GM19025 (cell line): ENCODE results near the gene CYP24A1.

Experiments
- ATAC-seq: cut with Tn5 transposase; IDR thresholded peaks from one replicate; pipeline ENCODE4 v1.9.1; 2021; ENCODE audit warnings: mild to moderate bottlenecking, low read depth, moderate library complexity; ENCODE audit not compliant: unreplicated experiment

Gene CYP24A1

GRCh38 chr20:54158856-54159418 is 14.8 kb downstream of the CYP24A1 start:
- ATAC-seq, result no peak

- ATAC-seq, result no peak
Measured at GRCh38 chr20:54158226-54158625, 15.6 kb downstream of the CYP24A1 start.

DNA sequence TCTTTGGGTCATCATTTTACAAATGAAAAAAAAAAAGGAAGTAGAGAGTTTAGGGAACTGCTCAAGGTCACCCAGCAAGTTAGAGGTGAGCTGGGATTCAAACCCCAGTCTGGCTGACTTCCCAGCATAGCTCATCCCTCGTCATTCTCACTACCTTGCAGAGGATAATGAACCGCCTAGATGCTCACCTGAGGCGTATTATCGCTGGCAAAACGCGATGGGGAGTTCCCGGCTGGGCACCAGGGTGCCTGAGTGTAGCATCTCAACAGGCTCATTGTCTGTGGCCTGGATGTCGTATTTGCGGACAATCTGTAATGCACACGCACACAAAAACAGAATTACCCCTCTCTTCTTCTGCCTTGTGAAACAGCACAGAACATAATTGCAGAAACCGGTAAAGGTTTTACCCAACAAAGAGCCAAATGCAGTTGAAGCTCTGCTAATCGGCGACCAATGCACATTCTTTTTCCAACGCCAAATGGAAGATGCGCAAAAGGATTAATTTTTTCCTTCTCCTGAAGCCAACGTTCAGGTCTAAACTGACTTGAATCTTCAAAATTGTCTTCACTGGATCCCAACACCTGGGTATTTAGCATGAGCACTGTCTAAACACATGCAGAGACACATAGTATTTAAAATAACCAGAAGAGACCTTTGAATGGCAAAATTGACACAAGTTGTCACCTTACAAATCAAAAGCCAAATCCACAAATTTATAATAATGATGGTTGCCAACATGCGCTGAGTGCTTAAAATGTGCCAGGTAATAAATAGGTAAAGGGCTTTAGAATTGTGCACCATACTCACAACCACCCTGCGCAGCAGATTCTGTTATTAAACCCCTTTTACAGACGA is 16.6 kb downstream of the CYP24A1 start:
- ATAC-seq, result no peak

DNA sequence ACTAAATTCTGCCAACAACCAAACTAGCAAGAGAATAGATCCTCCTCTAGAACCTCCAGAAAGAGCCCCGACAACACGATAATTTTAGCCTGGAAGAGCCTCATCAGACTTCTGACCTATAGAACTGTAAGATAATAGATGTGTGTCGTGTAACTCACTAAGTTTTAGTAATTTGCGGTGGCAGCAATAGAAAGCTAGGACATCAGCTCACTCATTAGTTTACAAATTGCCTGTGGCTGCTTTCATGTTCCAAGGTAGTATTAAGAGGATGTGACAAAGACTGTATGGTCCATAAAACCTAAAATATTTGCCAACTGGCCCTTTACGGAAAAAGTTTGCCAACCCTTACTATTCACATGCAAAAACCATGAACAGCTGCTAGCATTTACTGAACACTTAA is 17.3 kb downstream of the CYP24A1 start:
- ATAC-seq, result no peak

GRCh38 chr20:54155736-54156317 is 18.0 kb downstream of the CYP24A1 start:
- ATAC-seq, result no peak

DNA sequence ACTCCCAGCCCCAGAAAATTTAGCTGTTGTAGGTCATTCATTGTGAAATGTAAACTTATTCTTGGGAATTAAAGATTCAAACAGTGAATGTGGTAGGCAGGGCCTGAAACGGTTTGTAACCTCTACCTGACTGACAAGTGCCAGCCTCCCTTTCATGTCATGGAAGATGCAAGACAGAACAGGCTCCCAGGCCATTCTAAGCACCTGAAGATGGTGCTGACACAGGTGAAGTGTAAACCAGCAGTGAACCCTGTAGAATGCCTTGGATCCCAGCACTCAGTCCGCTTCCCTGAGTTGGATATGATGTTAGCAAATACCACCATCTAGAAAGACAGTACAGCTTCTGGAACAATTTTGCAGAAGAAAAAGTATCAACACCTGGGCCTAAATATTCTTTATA is 19.3 kb downstream of the CYP24A1 start:
- no peak for ATAC-seq

GRCh38 chr20:54153847-54154246 is 19.9 kb downstream of the CYP24A1 start:
- ATAC-seq, result no peak

- no peak for ATAC-seq
Measured at GRCh38 chr20:54153041-54153327, 20.8 kb downstream of the CYP24A1 start.

GRCh38 chr20:54152227-54153040 is 21.4 kb downstream of the CYP24A1 start:
- ATAC-seq, result no peak

DNA sequence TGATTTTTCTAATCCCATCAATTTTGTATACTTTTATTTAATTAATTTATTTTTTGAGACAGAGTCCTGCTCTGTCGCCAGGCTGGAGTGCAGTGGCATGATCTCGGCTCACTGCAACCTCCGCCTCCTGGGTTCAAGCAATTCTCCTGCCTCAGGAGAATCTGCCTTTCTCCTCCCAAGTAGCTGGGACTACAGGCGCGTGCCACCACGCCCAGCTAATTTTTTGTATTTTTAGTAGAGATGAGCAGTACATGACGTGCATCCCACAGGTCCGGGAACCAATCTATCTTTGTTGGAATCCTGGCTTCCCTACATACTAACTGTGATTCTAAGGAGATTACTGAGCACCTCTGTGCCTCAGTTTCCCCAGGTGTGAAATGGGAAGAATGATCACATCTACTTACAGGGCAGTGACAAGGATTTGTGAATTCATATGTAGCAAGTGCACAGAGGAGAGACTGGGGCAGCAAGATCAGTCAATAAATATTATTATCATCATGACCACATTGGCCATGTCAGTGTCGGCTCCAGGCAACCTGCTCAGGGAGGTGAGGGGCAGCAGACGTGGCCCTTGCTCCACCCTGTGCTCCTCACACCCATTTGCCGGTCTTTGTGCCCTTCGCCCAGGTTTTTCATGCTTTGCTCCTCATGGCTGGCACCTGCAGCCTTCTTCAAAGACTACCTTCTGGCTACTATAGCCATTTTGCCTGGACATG is 22.1 kb downstream of the CYP24A1 start:
- no peak for ATAC-seq

DNA sequence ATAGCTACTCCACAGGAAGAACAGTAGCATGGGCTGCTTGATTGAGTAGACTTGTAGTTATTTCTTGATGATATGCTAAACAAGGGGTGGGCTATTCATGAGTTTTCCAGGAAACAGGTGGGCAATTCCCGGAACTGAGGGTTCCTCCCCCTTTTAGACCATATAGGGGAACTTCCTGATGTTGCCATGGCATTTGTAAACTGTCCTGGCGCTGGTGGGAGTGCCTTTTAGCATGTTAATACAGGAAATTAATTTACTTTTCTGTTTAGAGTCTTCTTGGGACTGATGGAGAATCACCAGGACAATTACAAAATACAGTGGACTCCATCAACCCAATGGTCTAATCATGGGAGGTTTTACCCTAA is 22.7 kb downstream of the CYP24A1 start:
- ATAC-seq, result no peak

GRCh38 chr20:54149765-54150264 is 24.0 kb downstream of the CYP24A1 start:
- ATAC-seq, result no peak

DNA sequence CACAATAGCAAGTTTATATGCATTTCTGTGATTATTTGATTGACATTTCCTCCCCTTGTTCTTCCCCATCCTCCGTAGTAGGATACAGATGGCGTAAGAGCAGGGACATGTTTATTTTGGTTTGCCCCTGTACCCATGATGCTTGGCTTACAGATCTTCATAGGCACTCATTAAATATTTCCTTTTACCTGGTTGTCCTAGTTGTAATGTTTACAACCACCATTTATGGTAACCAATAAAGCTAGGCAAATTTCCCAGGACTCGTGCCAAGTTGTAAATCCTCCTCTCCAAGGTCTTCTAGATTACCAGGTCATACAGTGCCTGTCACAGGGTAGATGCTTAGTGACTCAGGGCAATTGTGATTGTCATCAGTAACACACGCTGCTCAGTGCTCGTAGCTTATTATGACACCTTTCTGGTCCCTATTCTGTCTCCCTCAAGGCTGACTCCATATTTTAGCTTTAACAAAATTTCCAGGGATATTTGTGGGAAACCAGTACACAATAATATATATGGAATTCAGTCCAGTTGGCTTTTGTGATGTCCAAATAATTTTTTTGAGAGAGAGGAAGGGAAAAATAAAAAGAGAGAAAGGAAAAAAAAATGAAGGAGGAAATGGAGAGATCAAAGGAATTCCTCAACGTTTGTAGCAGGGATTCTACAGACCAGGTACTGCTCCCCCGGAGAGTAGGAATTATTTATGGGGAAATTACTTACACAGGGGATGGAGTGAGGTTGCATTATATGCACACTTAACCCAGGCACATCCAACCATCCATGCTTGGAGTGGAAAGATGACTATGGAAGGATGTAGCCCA is 24.6 kb downstream of the CYP24A1 start:
- ATAC-seq, result no peak

- no peak for ATAC-seq
Measured at GRCh38 chr20:54146672-54147071, 27.1 kb downstream of the CYP24A1 start.

DNA sequence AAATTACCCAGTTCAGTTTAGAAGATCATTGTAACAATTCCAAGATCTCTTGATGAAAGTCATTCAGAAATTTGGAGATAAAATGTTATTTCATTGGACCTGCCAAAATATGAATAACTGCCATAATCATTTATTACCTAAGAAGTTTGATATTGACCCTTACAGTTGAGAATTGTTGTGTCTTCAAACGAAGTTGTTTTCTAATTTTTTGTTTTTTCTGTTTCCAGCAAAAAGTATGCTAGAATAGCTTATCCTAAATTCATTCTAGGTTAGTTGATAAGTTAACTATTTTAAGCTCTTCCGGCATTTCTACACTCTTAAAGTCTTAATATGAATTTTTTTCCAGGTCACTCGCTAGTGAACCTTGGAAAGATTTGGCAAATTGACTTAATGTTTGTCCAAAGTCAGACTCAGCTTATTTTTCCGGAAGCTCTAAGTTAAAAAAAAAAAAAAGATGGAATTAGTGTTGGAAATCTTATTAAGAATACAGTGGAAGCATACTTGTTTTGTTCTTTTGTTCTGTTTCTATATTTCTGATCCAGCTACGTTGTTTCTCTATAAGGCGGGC is 28.9 kb downstream of the CYP24A1 start:
- no peak for ATAC-seq

- no peak for ATAC-seq
Measured at GRCh38 chr20:54140927-54141566, 32.7 kb downstream of the CYP24A1 start.

GRCh38 chr20:54140486-54140885 is 33.3 kb downstream of the CYP24A1 start:
- ATAC-seq, result no peak

GRCh38 chr20:54140067-54140466 is 33.7 kb downstream of the CYP24A1 start:
- ATAC-seq, result no peak

GRCh38 chr20:54139188-54139587 is 34.6 kb downstream of the CYP24A1 start:
- ATAC-seq, result no peak
